Activated T-cell treated with anti-CD3 and anti-CD28 coated beads for 4 hours (primary cell): ENCODE measurements around the gene CDO1.

Experiments
- DNase-seq: peaks from one replicate; pipeline ENCODE4 v3.0.0-alpha.2; 2020

Gene CDO1

DNA sequence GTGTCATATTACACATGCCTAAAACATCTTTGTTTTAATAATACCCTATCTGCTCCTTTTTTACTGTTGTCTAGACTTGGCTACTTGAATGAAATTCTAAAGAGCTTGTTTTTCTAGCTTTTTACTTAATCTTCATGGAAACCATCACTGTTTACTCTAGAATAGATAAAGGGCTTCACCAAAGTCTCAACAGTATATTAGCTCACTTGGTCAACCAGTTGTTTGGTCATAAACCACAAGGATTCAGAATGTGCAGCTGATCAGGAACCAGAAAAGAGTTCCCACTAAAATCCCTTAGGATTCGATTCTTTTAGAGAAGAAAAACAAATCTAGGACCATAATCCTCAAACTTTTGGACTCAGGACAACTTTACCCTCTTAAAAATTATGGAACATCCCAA, 38.0 kb downstream of the CDO1 start:
- no peak for DNase-seq

DNA sequence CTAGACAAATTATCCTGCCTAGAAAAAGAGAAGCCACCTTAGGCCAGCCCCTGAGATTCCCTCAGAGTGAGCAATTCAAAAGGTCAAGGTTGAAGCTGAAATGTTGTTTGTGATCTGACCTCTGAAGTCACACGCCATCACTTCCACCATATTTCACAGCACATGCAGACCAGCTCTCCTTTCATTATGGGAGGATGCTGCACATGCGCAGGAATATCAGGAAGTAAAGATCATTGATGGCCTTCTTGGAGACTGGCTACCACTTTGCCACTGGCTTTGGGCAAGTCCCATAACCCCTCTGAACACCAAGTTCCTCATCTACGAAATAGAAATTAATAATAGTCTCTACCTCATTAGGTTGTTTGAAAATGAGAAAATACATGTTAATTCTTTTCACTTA, 39.5 kb downstream of the CDO1 start:
- DNase-seq: no peak

DNA sequence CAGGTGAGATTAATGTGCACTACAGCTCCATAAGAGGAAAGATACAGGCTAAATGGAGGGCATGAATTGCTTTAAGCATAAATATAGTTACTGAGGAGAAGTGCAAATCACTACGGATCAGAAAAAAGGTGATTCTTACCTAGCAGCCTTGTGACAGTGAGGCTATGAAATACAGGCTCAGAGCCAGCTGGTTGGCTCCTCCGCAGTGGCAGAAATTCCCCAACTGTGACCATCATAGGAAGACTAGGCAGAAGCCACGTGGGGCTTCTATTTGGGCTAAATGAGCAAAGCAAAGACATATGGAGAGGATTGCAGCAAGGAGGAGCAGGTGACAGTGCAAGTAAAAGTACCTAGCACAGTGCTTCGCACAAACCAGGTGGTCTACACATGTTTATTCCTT, 40.5 kb downstream of the CDO1 start:
- no peak for DNase-seq

DNA sequence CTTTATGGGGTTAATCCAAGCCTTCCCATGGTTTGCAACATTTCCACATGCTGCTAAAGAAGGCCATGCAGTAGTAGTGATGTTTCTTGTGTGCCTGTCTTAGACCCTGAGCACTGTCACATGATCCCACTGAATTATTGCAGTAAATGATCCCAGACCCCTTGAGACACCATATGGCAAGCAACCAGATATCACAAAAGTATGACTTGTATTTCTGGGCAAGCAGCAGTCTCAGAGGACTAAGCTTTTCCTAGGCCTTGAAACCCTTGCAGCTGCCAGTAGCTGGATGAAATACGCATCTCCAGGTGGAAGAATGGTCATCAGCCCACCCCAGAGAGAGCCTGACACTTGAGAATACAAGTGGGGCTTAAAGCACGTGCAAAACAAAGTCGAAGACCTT, 41.8 kb downstream of the CDO1 start:
- DNase-seq: no peak

DNA sequence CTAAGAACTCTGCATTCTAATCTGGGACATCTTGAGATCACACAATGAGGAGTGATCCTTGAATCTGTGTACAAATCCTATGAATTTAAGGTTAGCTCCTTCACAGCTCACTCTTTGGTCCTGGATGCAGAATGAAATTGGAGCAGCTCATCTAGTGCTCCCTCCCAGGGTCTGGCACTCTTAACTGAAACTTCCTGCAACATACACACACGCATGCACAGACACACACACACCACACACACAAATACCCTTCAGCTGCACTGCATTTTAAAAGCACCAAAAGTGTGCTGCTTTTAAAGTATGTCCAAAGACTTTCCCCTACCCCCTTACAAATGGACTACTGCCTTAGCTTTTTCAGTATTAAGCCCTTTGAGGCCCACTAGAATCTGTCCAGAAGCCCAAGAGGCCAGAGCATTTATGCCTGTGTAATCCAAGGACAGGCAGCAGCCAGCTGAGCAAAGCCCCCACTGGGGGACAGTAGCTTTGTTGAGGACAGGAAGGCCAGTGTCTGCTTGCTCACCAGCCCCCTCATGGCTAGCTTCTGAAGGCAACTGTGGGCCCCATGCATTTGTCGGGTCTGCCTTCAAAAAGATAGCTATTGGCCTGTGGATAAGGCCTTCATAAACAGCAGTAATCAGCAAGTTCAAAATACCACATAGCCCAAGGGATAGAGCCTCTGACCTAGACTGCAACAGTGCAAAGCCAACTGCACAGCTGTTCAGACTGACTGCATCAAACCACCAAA, 43.6 kb downstream of the CDO1 start:
- DNase-seq: no peak

DNA sequence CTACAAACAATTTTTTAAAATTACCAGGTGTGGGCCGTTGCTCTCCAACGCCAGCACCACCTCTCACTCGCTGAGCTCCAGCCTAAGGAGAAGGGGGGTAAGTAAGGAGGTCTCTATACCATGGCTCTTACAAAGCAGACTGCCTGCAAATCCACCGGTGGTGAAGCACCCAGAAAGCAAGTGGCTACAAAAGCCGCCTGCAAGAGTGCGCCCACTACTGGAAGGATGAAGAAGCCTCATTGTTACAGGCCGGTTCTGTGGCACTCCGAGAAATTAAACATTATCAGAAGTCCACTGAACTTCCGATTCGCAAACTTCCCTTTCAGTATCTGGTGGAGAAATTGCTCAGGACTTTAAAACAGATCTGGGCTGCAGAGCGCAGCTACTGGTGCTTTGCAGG, 46.0 kb downstream of the CDO1 start:
- no peak for DNase-seq

DNA sequence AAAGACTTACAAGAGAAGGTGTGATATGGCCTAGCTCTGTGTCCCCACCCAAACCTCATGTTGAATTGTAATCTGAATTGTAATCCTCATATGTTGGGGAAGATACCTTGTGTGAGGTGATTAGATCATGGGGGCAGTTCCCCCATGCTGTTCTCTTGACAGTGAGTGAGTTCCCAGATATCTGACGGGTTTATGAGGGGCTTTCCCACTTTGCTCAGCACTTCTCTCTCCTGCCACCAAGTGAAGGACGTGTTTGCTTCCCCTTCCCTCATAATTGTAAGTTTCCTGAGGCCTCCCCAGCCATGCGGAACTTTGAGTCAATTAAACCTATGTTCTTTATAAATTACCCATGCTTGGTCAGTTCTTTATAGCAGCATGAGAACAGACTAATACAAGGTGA, 49.0 kb downstream of the CDO1 start:
- no peak for DNase-seq

DNA sequence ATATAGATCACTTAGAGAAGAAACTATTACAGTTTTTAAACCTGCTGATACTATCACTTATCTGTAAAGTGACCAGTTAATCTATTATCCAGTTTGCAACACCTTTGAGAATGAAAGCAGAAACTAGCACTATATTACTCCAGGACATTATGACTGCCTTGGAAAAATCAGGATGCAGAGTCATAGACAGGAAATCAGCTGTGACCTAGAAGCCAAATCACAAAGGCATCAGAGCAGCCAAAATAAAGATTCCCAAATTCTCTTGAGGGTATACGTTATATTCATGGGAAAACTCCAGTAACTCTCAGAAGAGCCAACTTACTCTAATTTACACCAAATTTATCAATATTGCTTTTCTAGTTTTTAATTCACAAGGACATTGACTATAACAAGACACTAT, 49.9 kb downstream of the CDO1 start:
- no peak for DNase-seq

DNA sequence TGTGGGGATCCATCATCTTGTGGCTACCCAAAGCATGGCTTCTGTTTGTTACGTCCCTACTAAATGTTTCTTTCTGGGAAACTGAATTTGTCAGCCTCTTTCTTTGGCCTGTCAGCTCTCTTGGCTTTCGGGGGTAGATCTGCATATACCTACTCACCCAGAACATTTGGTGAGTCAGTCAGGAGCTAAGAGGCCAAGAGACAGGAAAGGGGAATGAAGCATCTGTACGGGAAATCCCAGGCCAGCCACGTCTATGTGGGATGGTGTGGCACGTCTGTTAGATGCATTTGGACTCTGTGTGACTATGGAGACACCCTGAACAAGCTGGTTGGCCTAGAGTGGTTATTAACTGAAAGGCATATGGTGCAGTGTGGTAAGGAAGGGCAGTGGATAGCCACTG, 58.1 kb downstream of the CDO1 start:
- DNase-seq: no peak

DNA sequence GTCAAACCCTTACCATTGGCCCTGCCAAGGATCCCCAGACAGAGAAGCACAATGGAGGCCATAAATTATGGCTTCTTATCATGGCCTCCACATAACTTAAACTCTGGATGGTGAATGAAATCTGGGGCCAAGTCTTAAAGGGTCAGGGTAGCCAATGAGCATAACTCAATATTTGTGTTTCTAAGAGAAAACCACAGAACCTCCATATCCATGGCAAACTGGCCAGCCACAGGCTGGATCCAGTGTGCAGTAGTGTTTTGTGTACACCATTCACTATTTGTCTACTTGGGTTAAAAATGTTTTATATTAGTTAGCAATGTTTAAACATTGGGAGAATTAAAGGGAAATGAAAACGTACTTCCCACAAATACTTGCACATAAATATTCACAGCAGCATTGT, 60.8 kb downstream of the CDO1 start:
- no peak for DNase-seq
